Stomach (tissue), 4 donors: ENCODE data around the gene CLP1.

Experiments used
- CTCF ChIP-seq, 7 experiments: fragments of 450-650 bp in 4 of 7; fragments of 200-600 bp in 3 of 7; sonication (generic) in 3 of 7; IDR thresholded peaks; one replicate each; pipeline ENCODE4 v1.5.1; 2016 to 2019; ENCODE audit warnings: antibody characterized with exemption in 7 of 7, control low read depth in 2 of 7, mild to moderate bottlenecking in 1 of 7
- EP300 ChIP-seq: sonication (generic); formaldehyde crosslinking; IDR thresholded peaks from one replicate; pipeline ENCODE4 v1.6.1; 2017; ENCODE audit warnings: antibody characterized with exemption

GRCh38 chr11:57703341-57703740 lies 45.8 kb downstream of the CLP1 start:
- TF ChIP-seq CTCF (IDR thresholded peaks at IDR 0.05): no peak
- no peak for TF ChIP-seq EP300
